ENCODE measurements around the gene SEC31B. TPM values are rescaled to one million over a fixed set of nuclear protein-coding genes. Genes with fewer than 3 reads are reported as not detected.

SEC31B gene
- total and polyA plus RNA-seq, 2 of the 8 experiments (the other 6 are each of a cell fraction or from before 2014, with no cell fraction given), result 4.1 to 5.3 TPM

Other genes with a start within 250 kb of the SEC31B start
- 46.5 and 50.6 TPM in 2 replicates for gene BLOC1S2, start 233.2 kb downstream of the SEC31B start, total RNA-seq (2021; fragmentation: NEBNext Ultra II Directional; extraction: Animal tissue kit (Norgen Biotek cat#: 25700))
- 13.4 and 25.1 TPM in 2 replicates for gene BLOC1S2, start 233.2 kb downstream of the SEC31B start, polyA plus RNA-seq (2011; rRNA removed)
- gene PKD2L1, start 189.6 kb downstream of the SEC31B start, total RNA-seq (2021; fragmentation: NEBNext Ultra II Directional; extraction: Animal tissue kit (Norgen Biotek cat#: 25700)), result 0.17 and 0.20 TPM in 2 replicates
- gene PKD2L1, start 189.6 kb downstream of the SEC31B start, polyA plus RNA-seq (2011; rRNA removed), result 0.20 and 0.33 TPM in 2 replicates
- 604 and 621 TPM in 2 replicates for gene SCD, start 172.6 kb downstream of the SEC31B start, total RNA-seq (2021; fragmentation: NEBNext Ultra II Directional; extraction: Animal tissue kit (Norgen Biotek cat#: 25700))
- 372 and 397 TPM in 2 replicates for gene SCD, start 172.6 kb downstream of the SEC31B start, polyA plus RNA-seq (2011; rRNA removed)
- gene WNT8B, start 56.9 kb downstream of the SEC31B start, total RNA-seq (2021; fragmentation: NEBNext Ultra II Directional; extraction: Animal tissue kit (Norgen Biotek cat#: 25700)), result 0.34 and 0.67 TPM in 2 replicates
- 0.20 and 0.71 TPM in 2 replicates for gene WNT8B, start 56.9 kb downstream of the SEC31B start, polyA plus RNA-seq (2011; rRNA removed)
- gene NDUFB8, start 10.0 kb upstream of the SEC31B start, total RNA-seq (2021; fragmentation: NEBNext Ultra II Directional; extraction: Animal tissue kit (Norgen Biotek cat#: 25700)), result 175 and 189 TPM in 2 replicates
- gene NDUFB8, start 10.0 kb upstream of the SEC31B start, polyA plus RNA-seq (2011; rRNA removed), result 445 and 455 TPM in 2 replicates
- gene HIF1AN, start 16.1 kb upstream of the SEC31B start, total RNA-seq (2021; fragmentation: NEBNext Ultra II Directional; extraction: Animal tissue kit (Norgen Biotek cat#: 25700)), result 59.7 and 62.8 TPM in 2 replicates
- gene HIF1AN, start 16.1 kb upstream of the SEC31B start, polyA plus RNA-seq (2011; rRNA removed), result 10.9 TPM in 2 replicates
- gene PAX2, start 225.7 kb upstream of the SEC31B start, total RNA-seq (2021; fragmentation: NEBNext Ultra II Directional; extraction: Animal tissue kit (Norgen Biotek cat#: 25700)), result not detected in 2 replicates
- 0.02 TPM in 1 of 2 replicates, not detected in the other for gene PAX2, start 225.7 kb upstream of the SEC31B start, polyA plus RNA-seq (2011; rRNA removed)

All from H1 (cell line).